KMS-11 (cell line): ENCODE measurements around the gene SLC25A34.

Source experiments
- H2AFZ ChIP-seq: fragments of 200-600 bp; sonication (generic); 2 replicates; pipeline ENCODE4 v1.6.1; 2016; ENCODE audit warnings: antibody characterized with exemption, mixed run types, low read depth
- H3K27ac ChIP-seq: fragments of 200-600 bp; sonication (generic); 2 replicates; pipeline ENCODE4 v1.6.1; 2016; ENCODE audit warnings: mild to moderate bottlenecking, mixed run types
- H3K27me3 ChIP-seq: fragments of 200-600 bp; sonication (generic); 2 replicates; pipeline ENCODE4 v1.6.1; 2017; ENCODE audit warnings: mild to moderate bottlenecking, low read depth, mixed run types, moderate library complexity; ENCODE audit not compliant: insufficient read depth
- H3K36me3 ChIP-seq: fragments of 200-600 bp; sonication (generic); 2 replicates; pipeline ENCODE4 v1.6.1; 2017; ENCODE audit warnings: mild to moderate bottlenecking, mixed run types; ENCODE audit not compliant: insufficient read depth
- H3K4me1 ChIP-seq: fragments of 200-600 bp; sonication (generic); 2 replicates; pipeline ENCODE4 v1.6.1; 2016; ENCODE audit warnings: mild to moderate bottlenecking, low read depth, mixed run types; ENCODE audit not compliant: poor library complexity, severe bottlenecking
- H3K4me2 ChIP-seq: fragments of 200-600 bp; sonication (generic); 2 replicates; pipeline ENCODE4 v1.7.0; 2016; ENCODE audit warnings: mild to moderate bottlenecking, mixed run types
- H3K4me3 ChIP-seq: fragments of 200-600 bp; sonication (generic); IDR thresholded peaks from 2 replicates; pipeline ENCODE4 v1.6.1; 2017; ENCODE audit warnings: low read depth, low read length, mixed read lengths; ENCODE audit not compliant: insufficient read depth
- H3K79me2 ChIP-seq: fragments of 200-600 bp; sonication (generic); 2 replicates; pipeline ENCODE4 v1.6.1; 2016; ENCODE audit warnings: low read depth, mixed run types; ENCODE audit not compliant: insufficient read depth
- H3K9ac ChIP-seq: fragments of 200-600 bp; sonication (generic); 2 replicates; pipeline ENCODE4 v1.6.1; 2016; ENCODE audit warnings: mild to moderate bottlenecking, mixed run types
- H4K20me1 ChIP-seq: fragments of 200-600 bp; sonication (generic); 2 replicates; pipeline ENCODE4 v1.6.1; 2016; ENCODE audit warnings: mild to moderate bottlenecking, mixed run types; ENCODE audit not compliant: insufficient read depth
- CTCF ChIP-seq: fragments of 200-600 bp; sonication (generic); conservative IDR thresholded peaks from 2 replicates; pipeline ENCODE4 v1.6.1; 2017; ENCODE audit warnings: low read depth, mild to moderate bottlenecking, antibody characterized with exemption, low read length, moderate library complexity, mixed read lengths

The SLC25A34 gene

GRCh38 chr1:15734901-15735300 lies 1.2 kb upstream of the SLC25A34 start:
- Histone ChIP-seq H3K4me3 (no peak overlapping the region), H3K27ac (no peak overlapping the region), H3K4me1 (no peaks in the 10 kb centered on the region), H2AFZ (no peak overlapping the region), H3K9ac (no peak overlapping the region), H3K4me2 (no peak overlapping the region), H3K36me3 (no peaks in the 10 kb centered on the region), H4K20me1 (no peaks in the 10 kb centered on the region), H3K27me3 (no peaks in the 10 kb centered on the region), H3K79me2 (no peaks in the 10 kb centered on the region)
- TF ChIP-seq CTCF = no peak

- no peak overlapping the region for H3K4me3 ChIP-seq
Observed at GRCh38 chr1:15735304-15736037, 587 bp upstream of the SLC25A34 start.

GRCh38 chr1:15736892-15737261 lies 819 bp downstream of the SLC25A34 start:
- H3K36me3 ChIP-seq = no peaks in the 10 kb centered on the region
- H3K4me2 ChIP-seq = no peak overlapping the region
- H3K4me3 ChIP-seq = no peak overlapping the region
- H2AFZ ChIP-seq = no peak overlapping the region
- H3K4me1 ChIP-seq = peaks cover 5% of the 10 kb centered on the region
- no peaks in the 10 kb centered on the region for H4K20me1 ChIP-seq
- no peak for TF ChIP-seq CTCF
- H3K79me2 ChIP-seq = no peaks in the 10 kb centered on the region
- H3K27me3 ChIP-seq = no peaks in the 10 kb centered on the region
- no peak overlapping the region for H3K9ac ChIP-seq
- H3K27ac ChIP-seq = no peak overlapping the region

More at GRCh38 chr1:15735304-15736037, 587 bp upstream of the SLC25A34 start:
- no peaks in the 10 kb centered on the region for H3K4me1 ChIP-seq
- no peak overlapping the region for H2AFZ ChIP-seq
- H3K9ac ChIP-seq = no peak overlapping the region
- H3K36me3 ChIP-seq = no peaks in the 10 kb centered on the region
- H4K20me1 ChIP-seq = no peaks in the 10 kb centered on the region
- no peak for TF ChIP-seq CTCF
- H3K79me2 ChIP-seq = no peaks in the 10 kb centered on the region
- H3K4me2 ChIP-seq = no peak overlapping the region
- no peaks in the 10 kb centered on the region for H3K27me3 ChIP-seq
- H3K27ac ChIP-seq = no peak overlapping the region

- Histone ChIP-seq H4K20me1 (no peaks in the 10 kb centered on the region), H2AFZ (no peak overlapping the region), H3K79me2 (no peaks in the 10 kb centered on the region), H3K4me3 (no peak overlapping the region), H3K27ac (no peak overlapping the region), H3K4me1 (peaks cover 5% of the 10 kb centered on the region), H3K27me3 (no peaks in the 10 kb centered on the region), H3K36me3 (no peaks in the 10 kb centered on the region), H3K9ac (no peak overlapping the region), H3K4me2 (no peak overlapping the region)
- no peak for TF ChIP-seq CTCF
Observed at GRCh38 chr1:15737324-15738319, 1.6 kb downstream of the SLC25A34 start.
